CD4-positive, alpha-beta T cell treated with Interleukin-6 at 100 ng/mL for 8 hours (primary cell): ENCODE results near the gene GYG2.
"Not testable (repeated sequence)": the region's sequence is repeated elsewhere in the genome, so short reads cannot be mapped to it uniquely, and the experiment has no call there.

Experiments
- DNase-seq: peaks from one replicate; pipeline ENCODE4 v3.0.0-alpha.2; 2020; ENCODE audit warnings: mixed read lengths, low spot score

The GYG2 gene

GRCh38 chrX:2871831-2872230 lies 43.1 kb downstream of the GYG2 start:
- no peak for DNase-seq

DNA sequence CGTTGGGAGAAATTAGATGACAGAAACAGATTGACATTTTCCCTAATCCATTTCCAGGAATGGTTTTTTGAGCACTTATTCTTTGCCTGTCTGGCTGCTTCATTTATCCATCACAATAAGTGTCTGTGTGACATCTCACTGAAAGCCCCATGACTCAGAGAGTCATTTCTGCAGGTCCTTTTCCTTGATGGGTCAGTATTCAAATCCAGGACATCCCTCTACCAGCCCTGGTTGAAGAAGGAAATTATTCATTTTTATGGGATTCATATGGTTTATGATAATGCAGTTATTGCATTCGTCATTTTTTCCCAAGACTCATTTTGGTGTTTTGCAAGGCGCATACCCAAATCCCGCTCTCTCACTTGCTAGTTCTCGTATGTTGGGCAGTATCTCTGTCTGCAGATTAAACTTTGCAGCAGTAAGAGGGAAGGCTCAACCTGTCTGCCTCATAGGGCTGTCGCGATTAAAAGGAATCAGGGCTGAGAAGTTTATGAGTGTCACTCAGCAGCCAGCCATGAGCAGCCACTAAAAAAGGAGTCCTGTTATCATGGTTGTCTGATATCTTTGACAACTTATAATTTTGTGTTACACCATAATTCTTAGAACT lies 44.0 kb downstream of the GYG2 start:
- DNase-seq, result no peak

DNA sequence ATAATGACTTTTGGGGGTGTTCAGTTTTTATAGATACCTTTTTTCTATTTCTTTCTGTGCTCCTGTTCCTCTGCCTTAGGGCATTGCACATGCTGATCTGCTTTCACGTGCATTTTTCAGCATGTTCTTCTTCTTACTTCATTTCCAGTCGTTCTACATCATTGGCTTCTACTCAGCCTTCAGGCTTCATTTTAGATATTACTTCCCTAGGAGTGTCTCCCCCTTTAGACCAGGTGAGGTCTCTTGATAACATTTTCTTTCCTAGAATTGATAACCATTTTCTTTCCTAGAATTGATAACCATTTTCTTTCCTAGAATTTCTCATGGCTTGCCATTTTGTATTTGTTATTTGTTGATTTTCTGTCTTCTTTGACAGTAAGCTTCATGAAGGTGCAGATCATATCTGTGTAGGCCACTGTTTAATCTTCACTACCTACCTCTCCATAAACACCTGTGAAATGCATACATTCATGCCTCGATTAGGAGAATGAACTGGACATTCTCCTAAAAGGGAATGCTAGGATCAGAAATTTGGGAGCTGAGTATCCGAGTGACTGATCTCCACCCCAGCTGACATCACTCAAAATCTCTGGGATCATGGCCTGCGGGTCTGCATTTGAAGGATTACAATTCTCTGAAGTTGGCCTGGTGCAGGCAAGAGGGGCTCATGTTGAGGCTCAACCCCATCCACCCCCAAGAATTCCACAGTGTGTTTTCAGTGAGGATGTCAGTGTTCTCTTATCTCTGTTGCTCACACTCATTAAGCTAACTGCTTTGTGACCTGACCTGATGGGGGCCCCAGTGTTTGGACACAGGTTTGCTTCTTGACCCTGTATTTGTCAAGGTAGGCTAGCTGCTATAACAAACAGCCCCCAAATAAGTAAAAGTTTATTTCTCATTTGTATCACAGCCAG lies 45.7 kb downstream of the GYG2 start:
- DNase-seq, result no peak

GRCh38 chrX:2875136-2875481 lies 46.4 kb downstream of the GYG2 start:
- no peak for DNase-seq

GRCh38 chrX:2875798-2876399 lies 47.2 kb downstream of the GYG2 start:
- no peak for DNase-seq

DNA sequence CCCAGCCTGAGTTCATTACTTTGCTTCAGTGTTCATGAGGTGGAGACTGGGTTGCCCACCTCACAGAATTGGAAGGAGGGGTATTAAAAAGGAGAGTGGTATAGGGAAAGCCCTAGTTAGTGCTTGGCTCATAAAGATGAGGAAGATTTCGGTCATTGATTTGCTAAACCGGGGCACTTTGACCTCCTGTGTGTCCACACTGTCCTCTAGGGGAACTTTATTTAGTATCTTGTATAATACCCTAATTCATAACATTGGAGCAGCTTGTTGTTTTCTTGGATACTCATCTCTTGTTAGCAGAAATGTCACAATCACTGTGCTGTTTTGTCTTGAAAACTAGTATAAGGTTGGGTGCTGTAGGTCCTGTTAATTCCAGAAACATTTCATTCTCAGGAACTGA lies 49.8 kb downstream of the GYG2 start:
- no peak for DNase-seq

DNA sequence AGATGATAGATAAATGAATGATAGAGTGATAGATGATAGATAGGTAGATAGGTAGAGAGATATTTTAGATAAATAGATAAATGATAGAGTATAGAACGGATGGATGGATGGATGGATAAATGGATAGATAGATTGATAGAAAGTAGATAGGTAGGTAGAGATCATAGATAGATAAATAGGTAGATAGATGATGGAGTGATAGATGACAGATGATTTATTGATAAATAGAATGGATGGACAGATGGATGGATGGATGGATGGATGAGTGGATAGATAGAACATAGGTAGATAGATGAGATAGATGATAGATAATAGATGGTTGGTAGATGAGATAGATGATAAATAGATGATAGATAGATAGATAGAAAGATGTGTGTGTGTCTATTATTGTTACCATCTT lies 50.9 kb downstream of the GYG2 start:
- no peak for DNase-seq

GRCh38 chrX:2883770-2884169 lies 55.0 kb downstream of the GYG2 start:
- no peak for DNase-seq

DNA sequence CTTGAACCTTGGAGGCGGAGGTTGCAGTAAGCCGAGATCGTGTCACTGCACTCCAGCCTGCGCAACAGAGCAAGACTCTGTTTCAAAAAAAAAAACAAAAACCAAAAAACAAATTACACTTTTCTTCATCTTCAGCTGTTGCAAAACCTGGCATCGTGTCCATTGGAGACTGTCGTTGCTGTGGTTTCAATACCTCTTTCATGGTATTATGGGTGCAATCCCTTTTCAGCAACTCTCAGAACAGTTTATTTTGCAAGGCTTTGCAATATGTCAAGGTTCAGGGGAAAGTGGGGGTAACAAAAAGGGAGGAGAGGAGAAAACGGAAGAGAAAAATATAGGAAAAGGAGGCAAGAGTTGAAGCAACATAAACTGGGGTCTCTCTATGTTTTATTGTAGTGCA lies 59.6 kb downstream of the GYG2 start:
- DNase-seq, result no peak

DNA sequence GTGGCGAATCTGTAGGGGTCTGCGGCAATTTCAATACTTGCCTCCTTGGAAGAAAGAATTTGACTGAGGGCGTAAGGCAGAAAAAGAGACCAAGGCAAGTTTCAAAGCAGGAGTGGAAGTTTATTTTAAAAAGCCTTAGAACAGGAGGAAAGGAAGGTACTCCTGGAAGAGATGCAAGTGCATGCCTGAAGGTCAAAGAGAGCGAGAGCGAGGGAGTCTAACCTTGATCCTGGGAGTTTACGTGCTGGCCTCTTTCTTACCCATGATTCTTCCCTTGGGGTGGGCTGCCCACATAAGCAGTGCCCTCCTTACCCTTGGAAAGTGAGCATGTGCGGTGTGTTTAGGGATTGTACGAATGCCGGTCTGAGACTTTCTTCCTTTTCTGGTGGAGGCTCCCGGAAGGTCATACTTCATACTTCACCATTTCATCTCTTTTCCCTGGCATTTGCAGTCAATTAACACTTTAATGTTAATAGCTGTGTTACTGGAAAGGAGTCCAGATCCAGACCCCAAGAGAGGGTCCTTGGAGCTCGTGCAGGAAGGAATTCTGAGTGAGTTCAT lies 60.4 kb downstream of the GYG2 start:
- no peak for DNase-seq

DNA sequence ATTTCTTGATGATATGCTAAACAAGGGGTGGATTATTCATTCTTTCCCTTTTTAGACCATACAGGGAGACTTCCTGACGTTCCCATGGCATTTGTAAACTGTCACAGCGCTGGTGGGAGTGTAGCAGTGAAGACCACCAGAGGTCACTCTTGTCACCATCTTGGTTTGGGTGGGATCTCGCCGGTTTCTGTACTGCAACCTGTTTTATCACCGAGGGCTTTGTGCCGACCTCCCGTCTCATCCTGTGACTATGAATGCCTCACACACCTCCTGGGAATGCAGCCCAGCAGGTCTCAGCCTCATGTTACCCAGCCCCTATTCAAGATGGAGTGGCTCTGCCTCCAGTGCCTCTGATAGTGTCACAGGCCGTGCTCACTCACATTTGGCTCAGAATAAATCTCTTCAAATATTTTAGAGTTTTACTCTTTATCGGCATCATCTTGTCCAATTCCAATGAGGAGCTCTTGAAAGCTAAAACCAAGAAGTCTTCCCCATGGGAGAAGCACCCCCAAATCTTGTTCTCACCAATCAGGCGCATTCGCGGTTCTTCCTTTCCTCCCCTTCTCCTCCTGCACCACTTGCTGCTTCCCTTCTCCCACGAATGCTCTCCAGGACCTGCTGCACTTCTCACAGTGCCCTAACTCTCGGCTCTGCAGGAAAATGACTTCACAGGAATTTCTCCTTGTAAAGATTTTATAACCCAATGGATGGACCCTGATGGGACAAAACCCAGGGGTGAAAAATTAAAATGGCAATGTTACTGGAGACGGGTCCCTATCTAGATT lies 61.2 kb downstream of the GYG2 start:
- not testable (repeated sequence) for DNase-seq

DNA sequence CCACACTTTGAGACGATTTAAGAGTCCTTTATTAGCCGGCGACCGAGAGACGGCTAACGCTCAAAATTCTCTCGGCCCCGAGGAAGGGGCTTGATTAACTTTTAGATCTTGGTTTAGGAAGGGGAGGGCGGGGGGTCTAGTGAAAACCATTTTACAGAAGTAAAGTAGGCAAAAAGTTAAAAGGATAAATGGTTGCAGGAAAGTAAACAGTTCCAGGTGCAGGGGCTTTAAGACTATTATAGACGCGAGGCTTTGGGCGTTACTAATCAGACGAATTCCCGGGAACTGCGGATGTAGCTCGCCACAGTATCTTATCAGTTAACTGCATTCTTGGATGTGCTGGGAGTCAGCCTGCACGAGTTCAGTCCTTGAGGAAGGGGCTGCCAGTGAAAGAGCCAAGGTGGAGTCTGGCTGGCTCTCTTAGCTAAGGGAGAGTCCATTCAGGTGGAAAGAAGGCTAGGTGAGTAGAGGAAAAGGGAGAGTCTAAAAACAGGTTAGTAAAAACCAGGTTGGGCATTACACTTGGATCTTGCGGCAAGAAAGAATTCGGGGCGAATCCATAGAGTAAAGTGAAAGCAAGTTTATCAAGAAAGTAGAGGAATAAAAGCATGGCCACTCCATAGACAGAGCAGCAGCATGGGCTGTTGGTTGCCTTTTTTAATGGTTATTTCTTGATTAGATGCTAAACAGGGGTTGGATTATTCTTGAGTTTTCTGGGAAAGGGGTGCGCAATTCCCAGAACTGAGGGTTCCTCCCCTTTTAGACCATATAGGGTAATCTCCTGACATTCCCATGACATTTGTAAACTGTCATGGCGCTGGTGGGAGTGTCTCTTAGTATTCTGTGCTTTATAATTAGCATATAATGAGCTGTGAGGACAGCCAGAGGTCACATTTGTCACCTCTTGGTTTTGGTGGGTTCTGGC lies 62.1 kb downstream of the GYG2 start:
- not testable (repeated sequence) for DNase-seq

- no peak for DNase-seq
Measured at GRCh38 chrX:2892816-2893215, 64.1 kb downstream of the GYG2 start.

- no peak for DNase-seq
Measured at GRCh38 chrX:2894885-2895292, 66.2 kb downstream of the GYG2 start.

DNA sequence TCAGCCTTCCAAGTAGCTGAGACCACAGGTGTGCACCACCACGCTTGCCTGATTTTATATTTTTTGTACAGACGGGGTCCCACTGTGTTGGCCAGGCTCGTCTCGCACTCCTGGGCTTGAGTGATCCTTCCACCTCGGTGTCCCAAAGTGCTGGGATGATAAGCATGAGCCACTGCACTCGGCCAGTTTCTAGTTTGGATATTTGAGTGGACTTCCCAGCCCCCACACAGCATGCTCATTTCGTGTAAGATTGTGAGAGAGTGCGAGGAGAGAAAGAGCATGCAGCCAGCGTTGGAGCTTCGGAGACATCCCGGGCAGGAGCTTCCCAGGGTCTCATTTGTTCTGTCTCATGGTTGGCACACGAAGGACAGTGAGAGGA lies 68.6 kb downstream of the GYG2 start:
- no peak for DNase-seq

DNA sequence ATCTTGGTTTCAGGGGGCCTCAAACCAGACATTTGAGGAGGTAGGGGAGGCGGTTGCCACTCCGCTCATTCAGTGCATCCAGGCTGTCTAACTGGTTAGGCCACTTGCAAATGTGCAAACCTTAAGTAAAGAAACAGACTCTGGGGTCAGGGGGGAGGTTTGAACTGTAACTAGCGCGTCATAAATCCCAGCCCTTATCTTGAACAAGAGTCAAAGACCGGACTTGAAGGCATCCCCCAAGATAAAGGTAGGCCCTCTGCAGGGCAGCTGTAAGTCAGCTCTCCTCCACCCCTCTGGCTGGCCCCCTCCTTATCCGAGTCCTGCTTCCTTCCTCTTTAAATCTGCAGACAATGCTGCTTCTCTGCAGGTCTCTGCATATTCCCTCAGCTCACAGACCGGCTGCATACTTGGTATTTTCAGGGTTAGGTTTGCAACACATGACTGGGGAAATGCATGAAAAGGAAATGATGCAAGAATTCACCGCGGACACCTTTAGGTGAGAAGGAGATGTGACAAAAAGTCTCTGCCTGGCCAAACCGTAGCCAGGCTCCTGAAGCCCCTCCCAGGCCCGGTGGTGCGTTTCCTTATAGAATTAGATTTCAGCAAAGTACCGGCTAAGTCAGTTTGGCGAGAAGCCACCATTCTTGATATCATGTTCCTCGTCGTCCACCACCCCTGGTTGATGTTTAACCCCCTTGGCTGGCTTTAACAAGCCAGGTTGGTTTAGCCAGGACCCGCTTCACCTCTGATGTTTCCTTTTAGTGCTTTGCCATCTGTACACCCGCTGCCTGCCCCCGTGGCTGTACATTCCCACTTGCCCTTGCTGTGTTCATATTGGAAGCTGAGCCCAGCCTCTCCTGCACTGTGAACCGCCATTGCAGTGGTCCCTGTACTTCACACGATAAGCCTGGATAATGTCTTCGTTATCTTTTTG lies 69.2 kb downstream of the GYG2 start:
- DNase-seq, result not testable (repeated sequence)

DNA sequence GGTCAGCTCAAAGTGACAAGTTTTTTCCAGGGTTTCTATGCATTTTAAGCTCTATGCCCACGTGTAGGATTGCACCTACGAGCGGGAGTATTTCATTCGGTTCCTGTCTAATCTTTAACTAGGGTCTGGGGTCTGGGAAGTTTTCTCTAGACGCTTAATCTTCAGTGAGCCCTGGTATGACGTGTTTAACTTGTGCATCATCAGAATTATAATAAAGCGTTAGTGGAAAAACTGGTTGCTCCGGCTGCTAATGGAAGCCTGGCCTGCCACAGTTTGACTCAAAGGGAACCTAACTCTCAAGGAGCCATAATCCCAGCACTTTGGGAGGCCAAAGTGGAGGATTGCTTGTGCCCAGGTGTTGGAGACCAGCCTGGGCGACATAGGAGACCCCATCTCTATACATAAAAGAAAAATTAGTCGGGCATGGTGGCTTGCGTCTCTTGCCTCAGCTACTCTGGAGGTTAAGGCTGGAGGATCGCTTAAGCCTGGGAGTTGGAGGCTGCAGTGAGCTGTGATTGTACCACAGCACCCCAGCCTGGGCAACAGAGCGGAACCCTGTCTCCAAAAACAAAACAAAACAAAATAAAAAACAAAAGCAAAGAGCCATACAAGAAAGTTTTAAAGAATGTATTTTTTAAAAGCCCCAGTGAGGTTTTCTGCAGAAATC lies 70.2 kb downstream of the GYG2 start:
- DNase-seq, result no peak

- DNase-seq, result no peak
Measured at GRCh38 chrX:2901367-2902036, 72.8 kb downstream of the GYG2 start.

- no peak for DNase-seq
Measured at GRCh38 chrX:2902841-2903240, 74.1 kb downstream of the GYG2 start.
